SK-N-SH (cell line): Measurements from ENCODE around the gene ASXL2. TPM values are rescaled to one million over a fixed set of nuclear protein-coding genes. Genes with fewer than 3 reads are reported as not detected.

Source experiments
- CTCF ChIA-PET: fragments of 300-600, 350-600 bp; formaldehyde crosslinking; extraction: SDS; loops from one replicate; lab custom pipeline; 2021; lab: Yijun Ruan, JAX
- POLR2A ChIA-PET: fragments of 350-600 bp; sonication (Branson Sonifier 250); formaldehyde crosslinking; extraction: SDS; loops from one replicate; lab custom pipeline; 2020; ENCODE audit warnings: antibody characterized with exemption, inconsistent platforms; lab: Yijun Ruan, JAX
- DNase-seq: peaks from one replicate; pipeline ENCODE4 v3.0.0; 2012
- H2AFZ ChIP-seq: fragments of 200-600 bp; sonication (generic); 2 replicates; pipeline ENCODE4 v1.8.1; 2016; ENCODE audit warnings: antibody characterized with exemption, mild to moderate bottlenecking, low read depth
- H3F3A ChIP-seq: fragments of 200-600 bp; sonication (generic); replicated peaks from 2 replicates; pipeline ENCODE3; 2016; ENCODE audit warnings: antibody characterized with exemption, mild to moderate bottlenecking; ENCODE audit not compliant: insufficient read depth
- H3K27ac ChIP-seq, 2 experiments: fragments of 200-500 bp in 1 of 2; fragments of 200-600 bp in 1 of 2; sonication (Bioruptor generic) in 1 of 2; sonication (generic), shearing (Covaris generic) in 1 of 2; 2 replicates each; pipeline versions ENCODE4 v1.5.1 to v1.6.1; 2014 to 2016; ENCODE audit warnings: low read depth in 2 of 2, inconsistent platforms in 1 of 2, low read length in 1 of 2, mild to moderate bottlenecking in 1 of 2, mixed read lengths in 1 of 2
- H3K27me3 ChIP-seq: fragments of 200-600 bp; sonication (generic), shearing (Covaris generic); 2 replicates; pipeline ENCODE4 v1.6.1; 2016; ENCODE audit warnings: mixed run types; ENCODE audit not compliant: insufficient read depth
- H3K36me3 ChIP-seq, 2 experiments: fragments of 200-500 bp in 1 of 2; fragments of 200-600 bp in 1 of 2; sonication (Bioruptor generic) in 1 of 2; sonication (generic) in 1 of 2; replicated peaks in 1 of 2; 2 replicates each; pipeline versions ENCODE3 to v1.5.1; 2014 to 2016; ENCODE audit warnings: low read length in 1 of 2, mild to moderate bottlenecking in 1 of 2; ENCODE audit not compliant: insufficient read depth in 2 of 2, control insufficient read depth in 1 of 2
- H3K4me1 ChIP-seq, 2 experiments: fragments of 200-500 bp in 1 of 2; fragments of 200-600 bp in 1 of 2; sonication (Bioruptor generic) in 1 of 2; sonication (generic), shearing (Covaris generic) in 1 of 2; 2 replicates each; pipeline versions ENCODE4 v1.5.1 to v1.6.1; 2014 to 2016; ENCODE audit warnings: low read depth in 1 of 2, low read length in 1 of 2, mixed run types in 1 of 2; ENCODE audit not compliant: insufficient read depth in 2 of 2, control insufficient read depth in 1 of 2
- H3K4me2 ChIP-seq: fragments of 200-600 bp; sonication (generic), shearing (Covaris generic); 2 replicates; pipeline ENCODE4 v1.6.1; 2017; ENCODE audit warnings: mixed run types
- H3K4me3 ChIP-seq, 2 experiments: fragments of 200-500 bp in 1 of 2; fragments of 200-600 bp in 1 of 2; sonication (Bioruptor generic) in 1 of 2; sonication (generic), shearing (Covaris generic) in 1 of 2; 2 replicates each; pipeline versions ENCODE4 v1.5.1 to v1.8.1; 2014 to 2016; ENCODE audit warnings: low read depth in 2 of 2, inconsistent platforms in 1 of 2, low read length in 1 of 2, mild to moderate bottlenecking in 1 of 2, mixed read lengths in 1 of 2, moderate library complexity in 1 of 2
- H3K79me2 ChIP-seq: fragments of 200-600 bp; sonication (generic); 2 replicates; pipeline ENCODE4 v1.8.1; 2017; ENCODE audit warnings: mild to moderate bottlenecking; ENCODE audit not compliant: insufficient read depth
- H3K9ac ChIP-seq: fragments of 200-600 bp; sonication (generic); 2 replicates; pipeline ENCODE4 v1.6.1; 2017; ENCODE audit warnings: mixed run types
- H3K9me2 ChIP-seq: fragments of 200-600 bp; sonication (generic); 2 replicates; pipeline ENCODE4 v1.6.1; 2017; ENCODE audit warnings: mixed run types
- H3K9me3 ChIP-seq: fragments of 200-600 bp; sonication (generic); 2 replicates; pipeline ENCODE4 v1.6.1; 2017; ENCODE audit warnings: mixed run types, mild to moderate bottlenecking, moderate library complexity
- H4K20me1 ChIP-seq: fragments of 200-600 bp; sonication (generic); 2 replicates; pipeline ENCODE4 v1.6.1; 2017; ENCODE audit warnings: mild to moderate bottlenecking, mixed run types; ENCODE audit not compliant: insufficient read depth
- CTCF ChIP-seq: fragments of 200-600 bp; sonication (generic); IDR thresholded peaks from 2 replicates; pipeline ENCODE4 v1.6.1; 2017; ENCODE audit warnings: antibody characterized with exemption, mild to moderate bottlenecking, moderate library complexity
- ELF1 ChIP-seq: IDR thresholded peaks from 2 replicates; pipeline ENCODE4 v1.4.0; 2012
- FOSL2 ChIP-seq: IDR thresholded peaks from 2 replicates; pipeline ENCODE4 v1.4.0; 2012; ENCODE audit warnings: low read depth, mild to moderate bottlenecking, moderate library complexity, borderline replicate concordance
- FOXJ3 ChIP-seq: sonication (generic); formaldehyde crosslinking; IDR thresholded peaks from 2 replicates; pipeline ENCODE4 v1.5.1; 2020; ENCODE audit warnings: mild to moderate bottlenecking, missing genetic modification reagents
- FOXM1 ChIP-seq: IDR thresholded peaks from 2 replicates; pipeline ENCODE4 v1.4.0; 2012; ENCODE audit warnings: low read depth, mild to moderate bottlenecking
- GATA2 ChIP-seq: sonication (generic); formaldehyde crosslinking; IDR thresholded peaks from 2 replicates; pipeline ENCODE4 v1.5.0; 2020; ENCODE audit warnings: mild to moderate bottlenecking, missing genetic modification reagents
- PBX3 ChIP-seq: IDR thresholded peaks from 2 replicates; pipeline ENCODE4; 2012
- POLR2AphosphoS5 ChIP-seq: IDR thresholded peaks from 2 replicates; pipeline ENCODE4 v1.6.1; 2012; ENCODE audit warnings: low read depth, low read length
- REST ChIP-seq: IDR thresholded peaks from 2 replicates; pipeline ENCODE4 v1.6.1; 2012; ENCODE audit warnings: mild to moderate bottlenecking, low read depth, low read length, moderate library complexity
- RFX5 ChIP-seq: IDR thresholded peaks from 2 replicates; pipeline ENCODE4 v1.6.1; 2012; ENCODE audit warnings: mild to moderate bottlenecking, improper control_type of control experiment, low read length
- RXRA ChIP-seq: IDR thresholded peaks from 2 replicates; pipeline ENCODE4 v1.4.0; 2012; ENCODE audit warnings: low read depth, mild to moderate bottlenecking, borderline replicate concordance
- TCF12 ChIP-seq: IDR thresholded peaks from 2 replicates; pipeline ENCODE4 v1.4.0; 2012
- YY1 ChIP-seq: IDR thresholded peaks from 2 replicates; pipeline ENCODE4 v1.4.0; 2012; ENCODE audit warnings: low read depth, mild to moderate bottlenecking
- WGBS: methylation state at CpG from one replicate; pipeline ENCODE4 v1.1.6; 2017; ENCODE audit warnings: low lambda C conversion rate; 5-methylcytosine and 5-hydroxymethylcytosine counted together
- polyA plus RNA-seq, 3 experiments: library from polyadenylated mRNA; depleted of rRNA; stranded (reverse); fragments of >200 nt; gene quantifications; 2 replicates each; pipeline ENCODE4 v1.2.3, GENCODE V29; 2012

The ASXL2 gene
- polyA plus RNA-seq, 1 of the 3 experiments (the other 2 are of a cell fraction): 4.8 TPM

- DNase-seq: no peak
- no peaks in the 10 kb centered on the region for H3K9me3 ChIP-seq
- H3K9ac ChIP-seq: no peak overlapping the region
- no peaks in the 10 kb centered on the region for H3F3A ChIP-seq
- TF ChIP-seq ELF1: no peak
- no peak for TF ChIP-seq PBX3
- no peak for TF ChIP-seq GATA2 (CRISPR knock-in tag)
- no peak for TF ChIP-seq RXRA
- TF ChIP-seq POLR2AphosphoS5: no peak
- no peak for TF ChIP-seq FOSL2
- TF ChIP-seq RFX5: no peak
- TF ChIP-seq CTCF: no peak
- TF ChIP-seq TCF12: no peak
- TF ChIP-seq YY1: no peak
- no peak for TF ChIP-seq FOXM1
- H3K4me3 ChIP-seq: no peak overlapping the region
- WGBS: 77% methylated on average over 6 of the region's 6 CpGs
- H3K27ac ChIP-seq: no peak overlapping the region
- no peak overlapping the region for H3K4me2 ChIP-seq
- no peaks in the 10 kb centered on the region for H4K20me1 ChIP-seq
- CTCF ChIA-PET: interaction anchor here (1.7 to 8.4 kb wide), 2 partner anchors 12 to 16 kb away, joined by 5 to 101 read pairs; no protein-coding TSS in a partner anchor
- no peaks in the 10 kb centered on the region for H3K36me3 ChIP-seq
- no peaks in the 10 kb centered on the region; a peak in 1 of 4 replicates for H3K4me1 ChIP-seq
- no peak overlapping the region for H2AFZ ChIP-seq
- no peaks in the 10 kb centered on the region for H3K79me2 ChIP-seq
- H3K27me3 ChIP-seq: no peaks in the 10 kb centered on the region
- POLR2A ChIA-PET: no interaction called here
- H3K9me2 ChIP-seq: no peaks in the 10 kb centered on the region
Observed at GRCh38 chr2:25688236-25688635, 190.1 kb downstream of the ASXL2 start.

GRCh38 chr2:25685741-25686140 lies 192.5 kb downstream of the ASXL2 start:
- Histone ChIP-seq H3K36me3 (no peaks in the 10 kb centered on the region), H3K4me3 (no peak overlapping the region), H3K9me2 (no peaks in the 10 kb centered on the region), H2AFZ (no peak overlapping the region), H3K4me2 (no peak overlapping the region), H3K4me1 (no peaks in the 10 kb centered on the region; a peak in 1 of 4 replicates), H3K79me2 (no peaks in the 10 kb centered on the region), H3K9ac (no peak overlapping the region), H3F3A (no peaks in the 10 kb centered on the region), H3K27me3 (no peaks in the 10 kb centered on the region), H3K27ac (no peak overlapping the region), H4K20me1 (no peaks in the 10 kb centered on the region), H3K9me3 (no peaks in the 10 kb centered on the region)
- 81% methylated on average over 2 of the region's 2 CpGs for WGBS
- TF ChIP-seq REST (no peak), FOXJ3 (no peak)
- CTCF ChIA-PET: interaction anchor here (1.3 to 8.4 kb wide), 3 partner anchors 10 to 78 kb away, joined by 4 to 101 read pairs (median 5); no protein-coding TSS in a partner anchor
- no peak for DNase-seq
- POLR2A ChIA-PET: interaction anchor here (1.0 kb wide), 1 partner anchor 13 kb away, joined by 3 read pairs; no protein-coding TSS in a partner anchor
